Mammary epithelial cell (primary cell): ENCODE measurements around the gene SMIM8.

Experiments
- EZH2 ChIP-seq: IDR thresholded peaks from 2 replicates; pipeline ENCODE4 v1.6.1; 2012; ENCODE audit warnings: low read length, inconsistent platforms, borderline replicate concordance
- TF ChIP-seq, protein P1 (sequence below), 2 donors: IDR thresholded peaks in 1 of 2; conservative IDR thresholded peaks in 1 of 2; 2 replicates each; pipeline ENCODE4 v1.5.1; 2011 to 2012; ENCODE audit warnings: inconsistent platforms in 2 of 2, low read length in 2 of 2, mild to moderate bottlenecking in 2 of 2, control low read depth in 1 of 2, low read depth in 1 of 2; ENCODE audit not compliant: insufficient read depth in 1 of 2; ENCODE audit errors: extremely low read depth in 1 of 2

GRCh38 chr6:87283461-87283860, 38.9 kb upstream of the SMIM8 start:
- no peak for TF ChIP-seq EZH2
- TF ChIP-seq, protein P1, sequence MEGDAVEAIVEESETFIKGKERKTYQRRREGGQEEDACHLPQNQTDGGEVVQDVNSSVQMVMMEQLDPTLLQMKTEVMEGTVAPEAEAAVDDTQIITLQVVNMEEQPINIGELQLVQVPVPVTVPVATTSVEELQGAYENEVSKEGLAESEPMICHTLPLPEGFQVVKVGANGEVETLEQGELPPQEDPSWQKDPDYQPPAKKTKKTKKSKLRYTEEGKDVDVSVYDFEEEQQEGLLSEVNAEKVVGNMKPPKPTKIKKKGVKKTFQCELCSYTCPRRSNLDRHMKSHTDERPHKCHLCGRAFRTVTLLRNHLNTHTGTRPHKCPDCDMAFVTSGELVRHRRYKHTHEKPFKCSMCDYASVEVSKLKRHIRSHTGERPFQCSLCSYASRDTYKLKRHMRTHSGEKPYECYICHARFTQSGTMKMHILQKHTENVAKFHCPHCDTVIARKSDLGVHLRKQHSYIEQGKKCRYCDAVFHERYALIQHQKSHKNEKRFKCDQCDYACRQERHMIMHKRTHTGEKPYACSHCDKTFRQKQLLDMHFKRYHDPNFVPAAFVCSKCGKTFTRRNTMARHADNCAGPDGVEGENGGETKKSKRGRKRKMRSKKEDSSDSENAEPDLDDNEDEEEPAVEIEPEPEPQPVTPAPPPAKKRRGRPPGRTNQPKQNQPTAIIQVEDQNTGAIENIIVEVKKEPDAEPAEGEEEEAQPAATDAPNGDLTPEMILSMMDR (conservative IDR thresholded peaks at IDR 0.05 in 1 of 2, IDR thresholded peaks at IDR 0.05 in 1 of 2; ENCODE audit: extremely low read depth in 1 of 2, insufficient read depth in 1 of 2, low read depth in 1 of 2, low read length in 2 of 2): no peak
